Breast epithelium (tissue), 4 donors: ENCODE data around the gene REEP3. TPM values are rescaled to one million over a fixed set of nuclear protein-coding genes. Genes with fewer than 3 reads are reported as not detected.
"Not testable (repeated sequence)": the region's sequence is repeated elsewhere in the genome, so short reads cannot be mapped to it uniquely, and the experiment has no call there.

Experiments used
- DNase-seq, 2 donors: peaks; one replicate each; pipeline ENCODE4 v3.0.0-alpha.2; 2019; ENCODE audit warnings: low spot score in 2 of 2
- H3K27ac ChIP-seq, 2 donors: fragments of 200-600 bp; sonication (generic) in 1 of 2; one replicate each; pipeline ENCODE4 v1.5.1; 2016 to 2019; ENCODE audit warnings: mild to moderate bottlenecking in 1 of 2
- H3K27me3 ChIP-seq, 2 donors: fragments of 200-600 bp; sonication (generic) in 1 of 2; one replicate each; pipeline versions ENCODE4 v1.5.1 to v1.6.0; 2017 to 2019; ENCODE audit warnings: control low read depth in 1 of 2, mild to moderate bottlenecking in 1 of 2
- H3K36me3 ChIP-seq: fragments of 200-600 bp; one replicate; pipeline ENCODE4 v1.5.1; 2019
- H3K4me1 ChIP-seq, 2 donors: fragments of 200-600 bp; sonication (generic); one replicate each; pipeline ENCODE4 v1.5.1; 2016 to 2019; ENCODE audit warnings: control low read depth in 1 of 2
- H3K4me3 ChIP-seq, 3 donors: fragments of 200-600 bp; sonication (generic); 1 replicate in 2 of 3; 2 replicates in 1 of 3; pipeline ENCODE4 v1.5.1; 2016 to 2019; ENCODE audit warnings: mild to moderate bottlenecking in 3 of 3, moderate library complexity in 2 of 3
- H3K9me3 ChIP-seq, 2 donors: fragments of 200-600 bp; sonication (generic) in 1 of 2; one replicate each; pipeline ENCODE4 v1.5.1; 2016 to 2019; ENCODE audit warnings: control low read depth in 1 of 2
- CTCF ChIP-seq, 3 donors: fragments of 450-650 bp; IDR thresholded peaks; one replicate each; pipeline ENCODE4 v1.5.1; 2016 to 2017; ENCODE audit warnings: antibody characterized with exemption in 3 of 3, mild to moderate bottlenecking in 3 of 3, moderate library complexity in 3 of 3
- POLR2A ChIP-seq: fragments of 450-650 bp; IDR thresholded peaks from one replicate; pipeline ENCODE4 v1.6.1; 2016; ENCODE audit warnings: antibody characterized with exemption, mild to moderate bottlenecking, moderate library complexity
- POLR2AphosphoS5 ChIP-seq, 3 donors: sonication (generic); formaldehyde crosslinking; IDR thresholded peaks; one replicate each; pipeline ENCODE4 v1.6.1; 2017; ENCODE audit warnings: antibody characterized with exemption in 3 of 3
- intact Hi-C: fragments of 100-400 bp; cut with DNase I; formaldehyde crosslinking; loops from one replicate; pipeline ENCODE4 v1.15.1; 2023; ENCODE audit warnings: low total_unique reads
- total RNA-seq, 3 donors: library from RNA; depleted of rRNA; stranded (reverse); fragments of >200 nt; gene quantifications; one replicate each; pipeline ENCODE4 v1.1.0, GENCODE V29; 2016

Gene REEP3
- total RNA-seq, 3 donors from 2014 or later: 55.4 to 74.1 (median 63.6) TPM

- intact Hi-C loops: no loop called here
- Histone ChIP-seq H3K9me3 (no peaks in the 10 kb centered on the region), H3K4me1 (no peaks in the 10 kb centered on the region), H3K36me3 (no peaks in the 10 kb centered on the region), H3K4me3 (peak overlapping the region in 2 of 3 donors; percentile 6 to 17), H3K27me3 (no peaks in the 10 kb centered on the region), H3K27ac (peak overlapping the region; percentile 59 to 66)
- TF ChIP-seq POLR2AphosphoS5 (IDR thresholded peaks at IDR 0.05): no peak
- TF ChIP-seq CTCF (IDR thresholded peaks at IDR 0.05): no peak
- TF ChIP-seq POLR2A: no peak
- no peak for DNase-seq
These were observed 39.3 kb upstream of the REEP3 start for GRCh38 chr10:63481815-63482421.

- H3K36me3 ChIP-seq: no peaks in the 10 kb centered on the region
These were observed 37.2 kb upstream of the REEP3 start for GRCh38 chr10:63483983-63484382.

GRCh38 chr10:63487990-63488389 lies 33.2 kb upstream of the REEP3 start:
- H3K27ac ChIP-seq: no peak overlapping the region
- no peaks in the 10 kb centered on the region for H3K27me3 ChIP-seq
- H3K4me3 ChIP-seq: no peak overlapping the region
- intact Hi-C loops: no loop called here
- no peaks in the 10 kb centered on the region for H3K4me1 ChIP-seq
- no peak for DNase-seq
- TF ChIP-seq POLR2AphosphoS5 (IDR thresholded peaks at IDR 0.05): no peak
- TF ChIP-seq CTCF (IDR thresholded peaks at IDR 0.05): no peak
- TF ChIP-seq POLR2A: no peak
- peaks cover 0 to 4% of the 10 kb centered on the region in 2 donors for H3K9me3 ChIP-seq
- no peaks in the 10 kb centered on the region for H3K36me3 ChIP-seq

More at GRCh38 chr10:63483983-63484382, 37.2 kb upstream of the REEP3 start:
- H3K27ac ChIP-seq: no peak overlapping the region
- intact Hi-C loops: no loop called here
- H3K27me3 ChIP-seq: no peaks in the 10 kb centered on the region
- DNase-seq: no peak
- no peaks in the 10 kb centered on the region for H3K9me3 ChIP-seq
- no peaks in the 10 kb centered on the region for H3K4me1 ChIP-seq
- no peak overlapping the region for H3K4me3 ChIP-seq
- TF ChIP-seq POLR2AphosphoS5 (IDR thresholded peaks at IDR 0.05) (no peak), POLR2A (no peak), CTCF (IDR thresholded peaks at IDR 0.05) (no peak)

GRCh38 chr10:63489838-63490237 lies 31.4 kb upstream of the REEP3 start:
- TF ChIP-seq CTCF (IDR thresholded peaks at IDR 0.05): no peak
- TF ChIP-seq POLR2A: no peak
- no peak for TF ChIP-seq POLR2AphosphoS5 (IDR thresholded peaks at IDR 0.05)
- Histone ChIP-seq H3K27me3 (no peaks in the 10 kb centered on the region), H3K4me3 (no peak overlapping the region), H3K27ac (no peak overlapping the region), H3K36me3 (no peaks in the 10 kb centered on the region), H3K4me1 (no peaks in the 10 kb centered on the region), H3K9me3 (peaks cover 0 to 4% of the 10 kb centered on the region in 2 donors)
- intact Hi-C loops: no loop called here
- DNase-seq: no peak

GRCh38 chr10:63491588-63492316 lies 29.4 kb upstream of the REEP3 start:
- no peaks in the 10 kb centered on the region for H3K4me1 ChIP-seq
- peak in 1 of 2 donors; percentile 78 for DNase-seq
- peak overlapping the region; percentile 68 to 84 for H3K27ac ChIP-seq
- H3K36me3 ChIP-seq: no peaks in the 10 kb centered on the region
- H3K4me3 ChIP-seq: peak overlapping the region in 2 of 3 donors; percentile 19 to 37
- H3K27me3 ChIP-seq: no peaks in the 10 kb centered on the region
- intact Hi-C loops: no loop called here
- H3K9me3 ChIP-seq: peaks cover 0 to 4% of the 10 kb centered on the region in 2 donors
- TF ChIP-seq POLR2A: no peak
- no peak for TF ChIP-seq CTCF (IDR thresholded peaks at IDR 0.05)
- TF ChIP-seq POLR2AphosphoS5 (IDR thresholded peaks at IDR 0.05): no peak

GRCh38 chr10:63492317-63492690 lies 28.9 kb upstream of the REEP3 start:
- peak overlapping the region; percentile 68 to 84 for H3K27ac ChIP-seq

More at GRCh38 chr10:63492317-63492690, 28.9 kb upstream of the REEP3 start:
- H3K4me1 ChIP-seq, DNase-seq, H3K36me3 ChIP-seq, H3K27me3 ChIP-seq, H3K9me3 ChIP-seq, intact Hi-C loops: not testable (repeated sequence)
- peak overlapping the region in 1 of 3 donors; percentile 37 for H3K4me3 ChIP-seq
